Endothelial cell (in vitro differentiated cells): Measurements from ENCODE around the gene BATF3. TPM values are rescaled to one million over a fixed set of nuclear protein-coding genes. Genes with fewer than 3 reads are reported as not detected.

Source experiments
- DNase-seq: peaks from one replicate; pipeline ENCODE4 v3.0.0; 2021; ENCODE audit warnings: low spot score
- H3K27ac Mint-ChIP-seq: one replicate; pipeline ENCODE4 v1.8.0; 2021; ENCODE audit warnings: mixed read lengths, inconsistent platforms; ENCODE audit not compliant: unreplicated experiment
- H3K27me3 Mint-ChIP-seq: one replicate; pipeline ENCODE4 v1.8.0; 2021; ENCODE audit warnings: mild to moderate bottlenecking, moderate library complexity, mixed read lengths, inconsistent platforms; ENCODE audit not compliant: unreplicated experiment
- H3K36me3 Mint-ChIP-seq: one replicate; pipeline ENCODE4 v1.8.0; 2021; ENCODE audit warnings: mild to moderate bottlenecking, low read depth, mixed read lengths, inconsistent platforms; ENCODE audit not compliant: unreplicated experiment
- H3K4me1 Mint-ChIP-seq: one replicate; pipeline ENCODE4 v1.8.0; 2021; ENCODE audit warnings: mild to moderate bottlenecking, mixed read lengths, inconsistent platforms; ENCODE audit not compliant: unreplicated experiment
- H3K4me3 Mint-ChIP-seq: one replicate; pipeline ENCODE4 v1.8.0; 2021; ENCODE audit warnings: mild to moderate bottlenecking, mixed read lengths, inconsistent platforms; ENCODE audit not compliant: unreplicated experiment
- H3K9me3 Mint-ChIP-seq: one replicate; pipeline ENCODE4 v1.8.0; 2021; ENCODE audit warnings: mixed read lengths, inconsistent platforms; ENCODE audit not compliant: unreplicated experiment
- total RNA-seq: library from RNA; stranded (reverse); fragmentation: NEBNext Ultra II Directional; extraction: Animal tissue kit (Norgen Biotek cat#: 25700); gene quantifications from one replicate; pipeline ENCODE4 v1.2.1, GENCODE V29; 2021; ENCODE audit not compliant: unreplicated experiment
- TF ChIP-seq, protein P1 (sequence below): fragments of 200-600 bp; sonication (generic); IDR thresholded peaks from one replicate; pipeline ENCODE4 v1.5.0; 2021; ENCODE audit warnings: antibody characterized with exemption; ENCODE audit not compliant: unreplicated experiment

BATF3 gene
- total RNA-seq, 1 donor from 2014 or later: 0.54 TPM

DNA sequence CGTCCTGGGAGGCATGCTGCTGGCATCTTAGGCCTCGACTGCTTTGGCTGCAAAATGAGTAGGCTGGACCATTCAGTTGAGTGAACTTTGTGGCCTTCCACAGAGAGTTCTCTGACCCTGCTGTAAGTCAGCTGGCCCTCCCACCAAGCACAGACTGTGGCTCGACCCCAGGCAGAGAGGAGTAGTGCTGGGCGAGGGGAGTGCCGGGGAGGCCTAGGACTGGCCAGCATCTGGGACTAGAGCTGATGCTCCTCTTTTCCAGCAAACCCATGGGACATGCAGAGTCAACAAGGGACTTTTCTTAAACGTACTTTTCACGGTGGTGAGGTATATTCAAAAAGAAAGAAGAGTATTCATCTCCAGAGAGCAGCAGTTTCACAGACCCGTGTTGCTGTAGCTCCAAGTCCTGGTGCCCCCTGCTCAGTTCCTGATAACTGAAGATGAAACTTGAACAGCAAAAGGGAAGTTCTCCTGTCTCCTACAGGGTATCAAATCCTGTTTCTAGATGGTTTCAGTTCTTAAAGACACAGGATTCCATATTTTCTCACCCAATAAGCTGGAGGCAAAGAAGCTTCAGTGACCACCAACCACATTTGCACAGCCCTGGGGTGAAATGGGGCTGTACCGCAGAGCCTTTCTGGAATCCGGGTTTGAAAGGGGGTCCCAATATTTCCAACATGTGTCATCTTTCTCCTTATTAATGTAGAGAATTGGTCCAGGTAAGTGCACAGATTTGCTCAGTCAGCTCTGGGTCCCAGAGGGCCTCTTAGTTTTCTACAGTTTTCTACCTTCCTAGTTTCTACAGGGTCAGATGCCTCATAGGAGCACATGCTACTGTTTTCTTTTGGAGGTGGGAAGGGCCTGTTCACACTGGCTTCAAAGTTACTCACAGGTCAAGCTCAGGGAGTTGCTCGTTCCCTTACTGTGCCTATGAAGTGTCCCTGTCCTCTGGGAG, 20.9 kb downstream of the BATF3 start:
- Mint-ChIP-seq H3K27ac (no peak overlapping the region), H3K4me3 (no peak overlapping the region), H3K4me1 (peaks cover 24% of the 10 kb centered on the region), H3K9me3 (no peaks in the 10 kb centered on the region), H3K27me3 (peaks cover 3% of the 10 kb centered on the region), H3K36me3 (no peaks in the 10 kb centered on the region)
- TF ChIP-seq, protein P1, sequence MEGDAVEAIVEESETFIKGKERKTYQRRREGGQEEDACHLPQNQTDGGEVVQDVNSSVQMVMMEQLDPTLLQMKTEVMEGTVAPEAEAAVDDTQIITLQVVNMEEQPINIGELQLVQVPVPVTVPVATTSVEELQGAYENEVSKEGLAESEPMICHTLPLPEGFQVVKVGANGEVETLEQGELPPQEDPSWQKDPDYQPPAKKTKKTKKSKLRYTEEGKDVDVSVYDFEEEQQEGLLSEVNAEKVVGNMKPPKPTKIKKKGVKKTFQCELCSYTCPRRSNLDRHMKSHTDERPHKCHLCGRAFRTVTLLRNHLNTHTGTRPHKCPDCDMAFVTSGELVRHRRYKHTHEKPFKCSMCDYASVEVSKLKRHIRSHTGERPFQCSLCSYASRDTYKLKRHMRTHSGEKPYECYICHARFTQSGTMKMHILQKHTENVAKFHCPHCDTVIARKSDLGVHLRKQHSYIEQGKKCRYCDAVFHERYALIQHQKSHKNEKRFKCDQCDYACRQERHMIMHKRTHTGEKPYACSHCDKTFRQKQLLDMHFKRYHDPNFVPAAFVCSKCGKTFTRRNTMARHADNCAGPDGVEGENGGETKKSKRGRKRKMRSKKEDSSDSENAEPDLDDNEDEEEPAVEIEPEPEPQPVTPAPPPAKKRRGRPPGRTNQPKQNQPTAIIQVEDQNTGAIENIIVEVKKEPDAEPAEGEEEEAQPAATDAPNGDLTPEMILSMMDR: no peak
- DNase-seq: no peak

DNA sequence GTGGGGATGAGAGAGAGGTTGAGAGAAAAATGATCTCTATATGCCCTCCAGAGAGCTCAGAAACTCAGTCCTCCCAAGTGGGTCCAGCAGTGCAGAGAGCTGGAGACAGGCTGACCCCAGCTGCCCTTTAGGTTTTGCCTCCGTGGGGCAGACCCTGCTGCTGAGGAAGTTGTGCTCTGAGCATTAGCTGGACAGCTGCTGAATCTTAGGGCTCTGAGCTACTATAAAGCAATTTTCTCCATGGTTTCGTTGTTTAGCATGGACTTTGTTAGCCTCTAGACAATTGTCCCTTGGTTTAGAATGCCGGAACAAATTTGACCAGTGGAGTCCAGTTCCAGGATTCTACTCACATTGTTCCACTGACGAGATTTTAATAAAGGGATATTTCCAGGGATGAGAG, 22.1 kb downstream of the BATF3 start:
- H3K4me1 Mint-ChIP-seq: peaks cover 18% of the 10 kb centered on the region
- H3K9me3 Mint-ChIP-seq: no peaks in the 10 kb centered on the region
- TF ChIP-seq, protein P1: no peak
- peaks cover 2% of the 10 kb centered on the region for H3K27me3 Mint-ChIP-seq
- no peaks in the 10 kb centered on the region for H3K36me3 Mint-ChIP-seq
- no peak overlapping the region for H3K4me3 Mint-ChIP-seq
- H3K27ac Mint-ChIP-seq: no peak overlapping the region
- no peak for DNase-seq

DNA sequence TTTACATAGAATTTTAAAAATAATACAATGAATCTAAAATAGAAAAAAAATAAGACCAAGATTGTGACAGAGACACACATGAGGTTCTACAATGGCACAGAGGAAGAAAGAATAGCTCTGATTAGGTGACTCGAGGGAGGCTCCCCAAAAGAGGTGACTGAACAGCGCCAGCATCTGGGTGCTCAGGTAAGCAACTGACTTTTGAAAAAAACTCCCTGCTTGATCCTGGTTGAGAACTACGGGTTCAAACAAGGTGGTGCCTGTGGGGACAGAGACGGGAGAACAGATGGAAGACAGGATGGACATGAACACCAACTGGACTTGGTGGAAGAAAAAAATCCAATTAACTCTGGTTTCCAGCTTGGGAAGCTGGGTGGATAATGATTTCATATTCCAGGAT, 22.5 kb downstream of the BATF3 start:
- Mint-ChIP-seq H3K27me3 (peaks cover 2% of the 10 kb centered on the region), H3K9me3 (no peaks in the 10 kb centered on the region), H3K27ac (no peak overlapping the region), H3K4me3 (no peak overlapping the region), H3K36me3 (no peaks in the 10 kb centered on the region), H3K4me1 (peaks cover 18% of the 10 kb centered on the region)
- DNase-seq: no peak
- TF ChIP-seq, protein P1: no peak

DNA sequence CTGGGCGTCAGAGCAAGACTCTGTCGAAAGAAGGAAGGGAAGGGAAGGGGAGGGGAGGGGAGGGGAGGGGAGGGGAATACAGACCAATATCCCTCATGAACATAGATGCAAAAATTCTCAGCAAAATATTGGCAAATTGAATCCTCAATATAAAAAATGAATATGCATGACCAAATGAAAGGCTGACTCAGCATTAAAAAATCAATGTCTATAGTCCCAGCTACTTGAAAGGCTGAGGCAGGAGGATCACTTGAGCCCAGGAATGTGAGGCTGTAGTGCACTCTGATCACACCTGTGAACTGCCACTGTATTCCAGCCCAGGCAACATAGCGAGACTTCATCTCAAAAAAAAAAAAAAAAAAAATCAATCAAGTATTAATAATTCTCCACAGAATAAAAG, 24.0 kb downstream of the BATF3 start:
- H3K9me3 Mint-ChIP-seq: no peaks in the 10 kb centered on the region
- TF ChIP-seq, protein P1: no peak
- DNase-seq: no peak
- H3K4me1 Mint-ChIP-seq: peaks cover 12% of the 10 kb centered on the region
- no peak overlapping the region for H3K4me3 Mint-ChIP-seq
- no peak overlapping the region for H3K27ac Mint-ChIP-seq
- no peaks in the 10 kb centered on the region for H3K27me3 Mint-ChIP-seq
- no peaks in the 10 kb centered on the region for H3K36me3 Mint-ChIP-seq

DNA sequence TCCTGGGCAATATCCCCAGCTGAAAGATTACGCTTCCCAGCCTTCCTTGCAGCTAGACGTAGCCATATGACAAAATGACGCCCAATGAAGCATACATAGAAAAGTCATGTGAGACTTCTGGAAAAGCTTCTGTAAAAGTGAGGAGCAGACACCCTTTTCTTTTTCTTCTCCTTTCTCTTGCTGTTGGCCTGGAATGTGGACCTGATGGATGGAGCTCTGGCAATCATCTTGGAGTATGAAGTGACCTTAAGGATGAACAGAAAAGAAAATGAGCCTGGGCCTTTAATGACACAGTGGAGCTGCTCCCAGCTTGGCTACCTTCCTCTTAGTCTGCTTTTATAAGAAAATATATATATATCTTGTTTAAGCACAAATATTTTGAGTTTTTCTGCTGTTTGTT, 24.8 kb downstream of the BATF3 start:
- Mint-ChIP-seq H3K36me3 (no peaks in the 10 kb centered on the region), H3K9me3 (no peaks in the 10 kb centered on the region), H3K4me3 (no peak overlapping the region), H3K27me3 (no peaks in the 10 kb centered on the region), H3K27ac (no peak overlapping the region), H3K4me1 (peaks cover 7% of the 10 kb centered on the region)
- no peak for DNase-seq
- TF ChIP-seq, protein P1: no peak
